ENCODE measurements around the gene MICAL2. TPM values are rescaled to one million over a fixed set of nuclear protein-coding genes. Genes with fewer than 3 reads are reported as not detected.

Gene MICAL2
- polyA plus RNA-seq, 3 donors: 7.9 to 13.2 (median 9.8) TPM

DNA sequence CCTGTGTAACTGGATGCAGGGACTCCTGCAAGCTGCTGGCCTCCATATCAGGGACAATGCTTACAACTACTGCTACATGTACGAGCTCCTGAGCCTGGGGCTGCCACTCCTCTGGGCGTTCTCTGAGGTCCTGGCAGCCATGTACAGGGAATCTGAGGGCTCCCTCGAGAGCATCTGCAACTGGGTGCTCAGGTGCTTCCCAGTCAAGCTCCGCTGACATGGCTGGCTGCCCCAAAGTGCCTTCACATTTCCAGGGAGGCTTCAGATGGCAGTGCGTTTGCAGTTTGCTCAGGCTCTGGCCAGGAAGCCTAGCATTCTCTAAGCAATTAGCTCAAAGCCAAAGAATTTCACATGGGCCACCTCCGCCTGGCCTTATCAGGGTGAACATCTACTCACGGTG is 149.6 kb downstream of the MICAL2 start:
- H3K27ac ChIP-seq (ENCODE audit: low read depth, low read length): no peak overlapping the region
- 83 to 96% (median 92%) methylated on average over 7 of the region's 7 CpGs for WGBS, 3 donors

DNA sequence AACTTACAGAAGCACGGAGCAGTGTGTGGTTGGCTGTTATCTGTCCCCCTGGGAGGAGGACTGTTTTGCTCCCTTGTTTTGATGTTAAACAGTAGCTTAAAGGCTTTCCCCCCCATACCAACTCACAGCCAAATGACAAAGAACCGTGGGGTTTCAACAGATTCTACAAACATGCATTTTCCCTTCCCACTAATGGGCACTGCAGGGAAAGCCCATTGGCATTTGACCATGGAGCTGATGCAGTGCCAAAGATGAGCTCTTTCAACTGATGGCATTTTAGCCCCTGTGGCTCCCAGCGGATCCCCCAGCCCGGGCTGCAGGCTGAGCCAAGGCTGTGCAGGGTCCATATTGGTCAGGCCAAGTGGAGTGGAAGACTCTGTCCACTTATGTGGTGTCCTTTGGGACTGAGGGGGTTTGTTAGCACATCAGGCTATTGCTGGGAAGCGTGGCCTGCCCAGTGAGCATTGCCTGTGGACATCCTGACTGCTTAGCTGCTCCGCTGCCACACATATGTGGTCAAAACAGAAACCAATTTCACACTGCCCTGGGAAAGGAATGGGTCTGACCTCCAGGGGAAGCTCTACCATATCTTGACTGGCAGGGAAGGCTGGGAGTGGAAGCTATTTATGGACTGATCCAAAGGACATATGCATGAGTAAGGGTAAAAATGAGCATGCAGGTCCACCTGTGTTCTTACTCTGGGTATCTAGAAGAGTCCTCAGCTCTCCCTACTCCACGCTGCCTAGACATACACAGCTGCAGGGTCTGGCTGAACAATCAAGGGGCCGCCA is 150.5 kb downstream of the MICAL2 start:
- no peak overlapping the region for H3K27ac ChIP-seq (ENCODE audit: low read depth, low read length)
- WGBS, 3 donors: 82 to 93% (median 90%) methylated on average over 8 of the region's 8 CpGs

DNA sequence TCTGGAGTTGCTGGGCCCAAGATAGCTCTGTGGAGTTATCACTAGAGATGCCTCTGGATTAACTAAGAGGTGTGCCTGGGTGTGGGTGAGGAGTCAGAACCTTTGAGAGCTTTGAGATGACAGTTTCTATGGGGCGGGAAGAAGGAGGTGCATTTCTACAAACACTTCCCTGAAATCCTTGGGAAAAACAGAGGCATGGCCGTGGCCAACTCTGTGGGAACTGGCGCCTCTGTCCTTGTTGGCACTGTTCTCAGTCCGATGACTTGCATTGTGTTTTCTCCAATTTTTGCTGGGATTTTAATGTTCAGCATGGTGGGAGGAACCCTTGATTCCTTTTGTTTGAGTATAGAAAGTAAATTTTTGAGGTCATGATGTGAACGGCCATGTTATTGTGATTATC is 151.2 kb downstream of the MICAL2 start:
- H3K27ac ChIP-seq (ENCODE audit: low read depth, low read length): no peak overlapping the region
- WGBS, 3 donors: 85 to 89% (median 86%) methylated on average over 5 of the region's 5 CpGs

DNA sequence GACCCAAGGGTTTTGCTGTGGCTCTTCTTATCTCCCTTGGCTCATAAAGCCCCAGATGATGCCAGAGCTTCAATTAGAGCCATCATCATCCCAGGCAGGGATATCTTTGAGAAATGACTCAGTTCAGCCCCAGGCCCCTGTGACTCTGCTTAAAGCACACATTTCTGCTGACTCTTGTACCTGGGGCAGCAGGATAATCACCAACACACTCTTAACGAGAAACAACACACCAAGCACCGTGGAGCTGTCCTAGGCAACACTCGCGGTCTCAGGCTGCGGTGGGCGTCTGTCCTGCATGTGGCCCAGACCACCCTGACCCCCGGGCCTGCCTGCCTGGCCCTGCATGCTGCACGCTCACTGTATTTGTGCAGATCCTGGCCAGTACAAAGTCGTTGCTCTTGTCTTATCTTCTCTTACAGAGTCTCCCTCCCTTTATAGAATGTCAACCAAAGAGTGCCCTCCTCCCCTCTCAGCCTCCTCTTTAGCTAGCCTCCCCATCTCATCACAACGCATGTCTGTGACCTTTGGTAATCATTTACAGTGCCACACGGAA is 152.8 kb downstream of the MICAL2 start:
- WGBS, 3 donors: 69 to 74% (median 71%) methylated on average over 11 of the region's 11 CpGs
- no peak overlapping the region for H3K27ac ChIP-seq (ENCODE audit: low read depth, low read length)

DNA sequence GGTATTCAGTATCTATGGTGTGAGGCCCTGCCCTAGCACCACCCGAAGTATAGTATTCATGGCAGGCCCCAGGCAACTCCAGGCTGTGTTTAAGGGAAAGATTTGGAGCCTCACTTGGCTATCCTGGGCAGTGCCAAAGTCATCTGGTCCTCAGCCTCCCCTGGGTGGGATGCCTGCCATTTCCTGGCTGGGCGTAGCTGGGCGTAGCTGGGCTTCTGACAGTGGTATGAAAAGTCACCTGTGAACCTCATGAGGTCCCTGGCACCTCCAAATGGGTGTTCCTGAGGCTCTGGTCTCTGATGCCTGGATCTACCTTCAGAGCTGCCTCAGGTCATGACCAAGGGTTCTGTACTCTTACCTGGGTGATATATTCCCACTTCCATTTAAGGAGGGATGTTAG is 154.0 kb downstream of the MICAL2 start:
- no peak overlapping the region for H3K27ac ChIP-seq (ENCODE audit: low read depth, low read length)
- 78 to 82% (median 82%) methylated on average over 3 of the region's 3 CpGs for WGBS, 3 donors

DNA sequence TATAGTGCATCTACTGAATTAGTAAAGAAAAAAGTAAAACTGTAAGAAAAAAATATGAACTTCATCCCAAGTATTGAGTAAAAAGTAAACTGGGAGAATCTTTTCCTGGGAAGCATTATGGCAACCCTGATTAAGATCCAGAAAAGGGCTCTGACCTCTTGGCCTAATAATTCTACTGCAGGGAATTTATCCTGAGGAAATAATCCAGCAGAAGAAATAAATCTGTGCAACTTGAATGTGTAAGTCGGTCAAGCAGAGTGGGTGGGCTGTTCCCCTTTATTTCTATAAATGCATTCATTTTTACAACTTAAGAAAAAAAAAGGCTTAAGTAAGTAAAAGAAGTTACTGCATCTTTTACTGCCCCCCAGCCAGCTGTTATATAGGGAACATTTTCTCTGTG is 155.7 kb downstream of the MICAL2 start:
- WGBS, 3 donors: 71 to 81% (median 76%) methylated on average over 1 of the region's 1 CpG
- no peak overlapping the region for H3K27ac ChIP-seq (ENCODE audit: low read depth, low read length)

DNA sequence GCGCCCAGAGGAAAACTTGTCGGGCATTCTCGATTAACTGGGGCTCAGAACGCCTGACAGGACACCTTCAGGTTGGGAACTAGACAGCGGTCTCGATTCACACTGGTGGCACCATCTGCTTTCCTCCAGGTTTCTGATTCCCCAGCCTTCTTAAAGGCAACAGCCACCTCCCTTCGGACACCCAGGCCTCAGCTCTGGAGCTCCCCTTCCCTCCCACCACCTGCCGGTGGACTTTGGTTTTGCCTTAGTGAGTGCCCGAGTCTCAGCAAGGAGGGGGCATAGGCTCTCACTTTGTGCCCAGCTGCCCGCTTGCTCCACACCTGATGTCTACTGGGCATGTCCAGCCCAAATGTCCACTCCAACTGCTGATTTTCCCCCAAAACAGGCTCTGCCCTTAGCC is 156.6 kb downstream of the MICAL2 start:
- WGBS, 3 donors: 96 to 97% (median 96%) methylated on average over 10 of the region's 10 CpGs
- no peak overlapping the region for H3K27ac ChIP-seq (ENCODE audit: low read depth, low read length)

DNA sequence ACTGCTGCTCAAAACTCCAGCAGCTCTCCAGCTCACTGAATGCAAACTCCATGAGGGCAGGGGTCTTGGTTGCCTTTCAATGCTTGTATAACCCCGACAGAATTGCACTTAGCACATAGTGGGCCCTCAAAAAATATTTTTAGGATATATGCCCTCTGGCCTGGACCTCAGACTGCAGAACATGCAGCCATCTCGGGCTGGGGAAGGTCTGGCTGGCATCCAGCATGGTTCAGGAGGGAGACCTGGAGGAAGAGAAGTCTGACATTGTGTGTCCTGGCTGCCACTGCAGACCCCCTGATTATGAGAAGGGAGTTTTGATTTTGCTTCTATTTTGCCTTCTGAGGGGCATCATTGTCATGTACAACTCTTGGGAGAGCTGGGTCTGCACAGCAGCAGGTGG is 157.5 kb downstream of the MICAL2 start:
- no peak overlapping the region for H3K27ac ChIP-seq (ENCODE audit: low read depth, low read length)
- 89 to 92% (median 91%) methylated on average over 2 of the region's 2 CpGs for WGBS, 3 donors

DNA sequence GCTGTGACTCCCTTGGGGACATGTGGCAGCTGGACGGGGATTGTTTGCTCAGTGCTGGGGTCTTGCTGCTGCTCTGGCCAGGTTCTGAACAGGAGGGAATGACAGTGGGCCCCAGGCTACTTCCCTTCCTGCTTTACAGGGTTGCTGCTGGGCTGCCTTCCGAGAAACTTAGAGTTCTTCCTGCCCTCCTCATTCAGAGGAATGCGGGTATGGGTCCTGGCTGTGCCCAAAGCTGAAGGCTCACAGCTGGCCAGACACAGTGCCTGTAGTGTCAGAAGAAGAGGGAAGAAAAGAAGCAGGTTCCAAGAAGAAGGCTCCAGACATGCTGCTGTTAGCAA is 158.7 kb downstream of the MICAL2 start:
- WGBS, 3 donors: 22 to 56% (median 44%) methylated on average over 3 of the region's 3 CpGs
- no peak overlapping the region for H3K27ac ChIP-seq (ENCODE audit: low read depth, low read length)

DNA sequence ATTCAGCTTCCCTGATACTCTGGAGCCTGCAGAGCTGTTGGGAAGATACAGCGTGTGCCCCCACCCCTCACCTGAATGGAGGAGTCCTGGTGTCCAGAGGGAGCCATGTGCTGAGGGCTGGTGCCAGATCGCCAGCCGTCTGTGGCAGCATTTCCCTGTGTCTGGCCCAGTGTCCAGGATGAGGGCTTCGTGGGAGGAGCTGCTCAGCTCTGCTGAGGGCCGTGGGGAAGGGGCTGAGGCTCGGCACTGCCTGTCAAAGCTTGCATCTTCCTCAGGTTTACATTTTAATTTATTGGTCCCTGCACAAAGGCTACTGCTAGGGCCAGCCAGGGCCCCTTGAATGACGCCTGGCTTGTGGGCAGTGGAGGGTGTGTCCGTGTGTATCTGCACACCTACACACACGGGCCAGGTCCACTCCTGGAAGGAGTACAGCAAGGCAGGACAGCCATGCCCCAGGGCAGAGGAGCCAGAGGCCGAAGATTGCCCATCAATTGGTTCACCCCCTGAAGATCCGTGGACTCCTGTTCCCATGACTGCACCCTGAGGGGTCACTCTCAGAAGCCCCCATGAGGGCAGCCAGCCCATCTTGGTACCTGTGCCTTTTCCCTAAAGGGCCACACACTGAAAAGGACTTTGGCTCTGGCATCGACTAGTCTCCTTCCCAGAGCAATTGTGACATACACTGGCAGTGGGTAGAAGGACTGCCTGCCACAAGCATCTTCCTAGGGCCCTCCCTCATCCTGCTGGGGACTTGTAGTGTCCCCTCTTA is 159.2 kb downstream of the MICAL2 start:
- WGBS, 3 donors: 63 to 72% (median 65%) methylated on average over 12 of the region's 12 CpGs

DNA sequence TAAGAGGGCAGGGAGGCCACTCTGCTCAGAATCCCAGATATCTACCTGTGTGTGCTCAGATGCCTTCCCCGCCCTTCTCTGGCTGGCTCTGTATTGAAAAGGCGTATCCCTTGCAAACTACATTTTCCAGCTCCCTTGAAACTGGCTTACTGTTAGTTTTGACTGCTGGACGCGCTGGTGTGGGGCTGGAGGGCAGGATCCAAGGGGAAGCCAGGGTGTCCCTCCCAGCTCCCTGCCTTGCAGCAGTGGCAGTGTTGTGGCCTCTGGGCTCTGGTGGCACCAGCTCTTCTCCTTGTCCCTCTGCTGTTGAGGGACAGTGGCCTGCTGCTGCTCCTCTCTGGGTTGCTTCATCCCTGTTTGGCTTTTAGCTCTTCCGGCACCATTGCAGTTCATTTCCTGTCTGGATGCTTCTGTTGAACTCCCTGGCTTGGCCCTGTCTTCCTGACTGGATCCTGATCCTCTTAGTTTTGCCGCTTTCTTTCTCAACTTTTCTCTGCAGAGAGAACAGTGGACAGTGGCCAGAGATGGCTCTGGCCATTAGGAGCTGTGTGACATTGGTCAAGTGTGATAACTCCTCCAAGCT is 159.9 kb downstream of the MICAL2 start:
- H3K27ac ChIP-seq (ENCODE audit: low read depth, low read length): no peak overlapping the region
- 71 to 95% (median 72%) methylated on average over 6 of the region's 6 CpGs for WGBS, 3 donors

More for the DNA sequence above, 159.2 kb downstream of the MICAL2 start:
- H3K27ac ChIP-seq (ENCODE audit: low read depth, low read length): no peak overlapping the region

DNA sequence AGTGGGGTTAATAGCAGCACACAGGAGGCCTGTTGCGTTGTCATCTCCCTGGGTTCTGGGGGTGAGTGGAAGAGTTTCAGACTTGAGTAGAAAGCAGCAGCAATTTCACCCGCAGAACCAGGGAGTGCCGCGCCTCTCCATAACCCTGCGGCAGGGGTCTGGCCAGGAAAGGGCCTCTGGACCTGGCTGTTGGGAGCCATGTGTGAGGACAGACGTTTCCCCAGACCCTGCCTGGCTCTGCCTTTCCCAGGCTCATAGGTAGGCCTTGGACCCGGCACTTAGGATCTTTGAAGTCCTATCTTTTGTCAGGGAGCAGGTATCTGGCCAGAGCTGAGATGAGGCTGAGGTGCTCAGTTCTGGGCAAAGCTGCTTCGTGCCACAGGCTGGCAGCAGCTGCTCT is 160.4 kb downstream of the MICAL2 start:
- H3K27ac ChIP-seq (ENCODE audit: low read depth, low read length): no peak overlapping the region
- 74 to 83% (median 80%) methylated on average over 8 of the region's 8 CpGs for WGBS, 3 donors

DNA sequence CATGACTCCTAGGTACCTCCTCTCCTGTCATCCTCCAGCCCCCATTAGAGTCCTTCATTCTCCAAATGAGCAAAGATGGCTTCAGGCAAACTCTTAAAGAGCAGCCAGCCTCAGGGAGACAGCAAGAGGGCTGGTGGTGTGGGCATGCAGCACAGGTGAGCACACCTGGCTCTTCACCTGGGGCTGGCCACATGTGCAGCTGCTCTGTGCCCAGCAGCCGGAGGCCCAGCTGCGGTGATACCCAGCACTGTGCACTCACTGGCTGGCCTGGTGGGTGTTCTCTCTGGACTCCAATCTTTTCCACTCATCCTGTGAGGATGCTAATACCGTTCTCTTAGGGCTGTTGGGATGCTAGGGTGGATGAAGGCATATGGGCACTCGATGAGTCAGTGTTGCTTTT is 160.9 kb downstream of the MICAL2 start:
- 71 to 78% (median 75%) methylated on average over 4 of the region's 4 CpGs for WGBS, 3 donors
- H3K27ac ChIP-seq (ENCODE audit: low read depth, low read length): no peak overlapping the region

DNA sequence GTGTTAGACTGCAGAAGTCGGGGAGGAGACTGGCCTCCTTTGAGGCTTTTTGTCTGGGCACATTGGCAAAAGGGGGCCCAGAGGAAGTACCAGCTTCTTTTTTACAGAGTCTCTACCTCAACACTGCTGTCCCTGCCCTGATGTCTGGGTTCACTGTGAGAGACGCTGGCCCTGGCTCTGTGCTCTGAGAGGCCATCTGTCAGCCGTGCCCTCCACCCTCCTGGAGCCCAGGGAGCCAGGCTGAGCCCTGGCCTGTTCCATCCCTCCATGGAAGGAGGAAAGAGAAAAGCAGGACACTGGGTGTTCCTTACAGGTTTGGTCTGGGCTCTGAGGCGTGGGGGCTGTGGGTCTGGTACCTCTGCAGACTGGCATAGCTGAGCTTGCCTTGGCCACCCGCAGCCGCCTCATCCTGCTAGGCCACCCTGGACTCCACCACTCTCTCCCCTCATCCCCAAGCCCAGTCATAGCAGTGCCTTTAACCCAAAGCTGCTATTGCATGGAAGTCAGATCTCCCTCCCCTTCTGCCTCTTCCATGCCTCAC is 161.5 kb downstream of the MICAL2 start:
- WGBS, 3 donors: 94 to 96% (median 94%) methylated on average over 6 of the region's 6 CpGs
- no peak overlapping the region for H3K27ac ChIP-seq (ENCODE audit: low read depth, low read length)

DNA sequence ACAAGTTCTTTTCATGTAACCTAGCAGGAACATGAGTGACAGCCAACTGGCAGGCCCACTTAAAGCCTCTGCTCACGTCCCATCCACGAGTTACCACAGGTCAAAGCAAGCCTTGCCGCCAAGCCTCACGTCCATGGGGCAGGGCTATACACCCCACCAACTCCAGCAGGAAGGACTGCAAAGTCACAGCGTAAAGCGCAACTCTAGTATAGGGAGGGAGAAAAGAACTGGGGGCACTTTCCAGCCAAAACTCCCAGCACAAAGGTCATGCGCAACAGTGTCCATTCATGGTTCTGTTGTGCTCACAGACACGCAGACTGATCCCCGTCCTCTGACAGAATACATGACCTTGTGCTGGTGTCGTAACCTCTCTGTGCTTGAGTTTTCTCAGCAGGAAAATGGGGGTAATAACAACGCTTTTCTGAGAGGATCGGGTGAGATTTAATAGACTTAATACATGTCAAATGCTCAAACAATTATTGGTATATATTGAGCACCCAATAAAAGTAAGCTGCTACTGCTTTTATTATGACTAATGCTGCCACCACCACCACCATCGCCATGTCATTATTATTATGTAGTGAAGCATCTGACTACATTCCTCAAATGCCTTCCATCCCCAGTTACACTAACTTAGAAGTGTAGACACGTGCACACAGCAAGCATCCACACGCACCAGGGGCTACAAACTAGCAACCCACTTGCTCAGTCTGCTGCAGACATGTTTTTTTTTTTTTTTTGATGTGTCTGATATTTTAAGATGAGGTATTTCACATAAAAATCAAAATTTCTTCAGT is 162.6 kb downstream of the MICAL2 start:
- 90 to 96% (median 96%) methylated on average over 15 of the region's 15 CpGs for WGBS, 3 donors
- no peak overlapping the region for H3K27ac ChIP-seq (ENCODE audit: low read depth, low read length)

DNA sequence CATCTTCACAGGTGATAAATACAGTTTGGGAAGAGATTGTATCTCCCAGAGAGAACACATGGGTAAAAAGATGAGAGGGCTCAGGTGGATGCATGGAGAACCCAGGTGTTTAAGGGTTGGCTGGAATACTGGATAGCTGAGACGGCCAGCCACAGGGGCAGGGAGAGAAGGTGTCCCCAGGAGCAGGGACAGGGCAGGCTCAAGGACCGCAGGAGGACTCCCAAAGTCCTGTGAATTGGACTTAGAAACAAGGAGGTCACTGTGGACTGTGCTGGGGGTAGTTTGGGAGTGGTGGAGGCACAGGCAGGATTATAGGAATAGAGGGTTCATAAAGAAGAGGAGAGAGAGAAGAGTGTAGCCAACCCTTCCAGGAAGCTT is 163.2 kb downstream of the MICAL2 start:
- no peak overlapping the region for H3K27ac ChIP-seq (ENCODE audit: low read depth, low read length)
- 94 to 95% (median 95%) methylated on average over 2 of the region's 2 CpGs for WGBS, 3 donors

DNA sequence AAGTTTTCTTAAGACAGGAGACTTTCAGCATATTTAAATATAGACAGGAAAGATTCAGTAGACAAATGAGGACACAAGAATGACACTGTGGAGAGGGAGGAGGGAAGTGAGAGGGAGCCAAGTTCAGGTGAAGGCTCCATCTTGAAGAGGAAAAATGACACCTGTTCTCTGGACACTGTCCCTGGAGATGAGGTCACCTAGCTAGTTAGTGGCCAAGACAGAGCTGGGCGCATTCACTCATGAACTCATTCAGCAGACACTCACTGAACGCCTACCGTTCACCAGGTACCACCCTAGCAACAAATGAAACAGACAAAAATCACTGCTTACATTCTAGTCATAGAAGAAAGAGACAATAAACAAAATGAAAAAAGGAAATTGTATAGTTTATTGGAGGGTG is 163.7 kb downstream of the MICAL2 start:
- no peak overlapping the region for H3K27ac ChIP-seq (ENCODE audit: low read depth, low read length)
- WGBS, 3 donors: 93 to 100% (median 97%) methylated on average over 3 of the region's 3 CpGs

DNA sequence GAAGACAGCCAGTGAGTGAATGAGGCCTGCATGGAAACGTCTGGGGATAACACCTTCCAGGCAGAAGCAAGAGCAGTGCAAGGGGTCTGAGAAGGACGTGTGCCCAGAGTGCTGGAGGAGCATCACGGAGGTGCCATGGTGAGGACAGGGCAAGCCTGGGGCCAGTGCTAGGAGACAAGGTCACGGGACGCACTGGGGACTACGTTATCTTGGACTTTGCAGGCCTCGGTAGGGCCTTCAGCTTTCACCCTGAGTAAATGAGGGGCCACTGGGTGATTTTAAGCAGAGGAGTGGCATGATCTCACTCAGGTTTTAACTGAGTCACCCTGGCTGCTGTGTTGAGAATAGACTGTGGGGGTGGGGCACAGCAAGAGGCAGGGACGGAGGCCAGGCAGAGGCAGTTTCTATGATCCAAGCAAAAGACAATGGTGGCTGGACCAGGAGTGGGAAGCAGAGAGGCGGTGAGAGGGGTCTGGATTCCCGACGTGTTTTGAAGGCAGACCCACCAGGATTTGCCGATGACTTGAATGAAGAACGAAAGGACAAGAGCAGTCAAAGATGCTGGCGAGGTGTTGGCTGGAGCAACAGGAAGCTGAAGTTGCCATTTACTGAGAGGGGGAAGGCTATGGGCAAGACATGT is 164.3 kb downstream of the MICAL2 start:
- WGBS, 3 donors: 92 to 96% (median 95%) methylated on average over 14 of the region's 14 CpGs
- no peak overlapping the region for H3K27ac ChIP-seq (ENCODE audit: low read depth, low read length)

Data from adipose tissue (tissue), 3 donors.